Stimulated activated CD8-positive, alpha-beta memory T cell treated with anti-CD3 and anti-CD28 coated beads, Interleukin-4, amount 100 ng/mL, for 48 hours (primary cell): Measurements from ENCODE around the gene FOXE1.

Experiments used
- DNase-seq: peaks from one replicate; pipeline ENCODE4 v3.0.0-alpha.2; 2020

Gene FOXE1

GRCh38 chr9:97866848-97867247 is 13.8 kb downstream of the FOXE1 start:
- DNase-seq = no peak

GRCh38 chr9:97868859-97869258 is 15.8 kb downstream of the FOXE1 start:
- DNase-seq = no peak

- no peak for DNase-seq
Measured at GRCh38 chr9:97873425-97873824, 20.4 kb downstream of the FOXE1 start.

- no peak for DNase-seq
Measured at GRCh38 chr9:97873882-97874281, 20.9 kb downstream of the FOXE1 start.

- DNase-seq = no peak
Measured at GRCh38 chr9:97874624-97875023, 21.6 kb downstream of the FOXE1 start.

GRCh38 chr9:97875111-97875510 is 22.1 kb downstream of the FOXE1 start:
- DNase-seq = no peak

- DNase-seq = no peak
Measured at GRCh38 chr9:97876061-97876460, 23.0 kb downstream of the FOXE1 start.

GRCh38 chr9:97880336-97880735 is 27.3 kb downstream of the FOXE1 start:
- DNase-seq = no peak

GRCh38 chr9:97889941-97890887 is 37.2 kb downstream of the FOXE1 start:
- peak; percentile 85 for DNase-seq

GRCh38 chr9:97891736-97892135 is 38.7 kb downstream of the FOXE1 start:
- no peak for DNase-seq

- no peak for DNase-seq
Measured at GRCh38 chr9:97892421-97892820, 39.4 kb downstream of the FOXE1 start.

GRCh38 chr9:97895211-97895610 is 42.2 kb downstream of the FOXE1 start:
- DNase-seq = no peak

GRCh38 chr9:97895695-97896332 is 42.8 kb downstream of the FOXE1 start:
- DNase-seq = no peak

GRCh38 chr9:97900103-97900737 is 47.2 kb downstream of the FOXE1 start:
- DNase-seq = no peak

- no peak for DNase-seq
Measured at GRCh38 chr9:97900738-97901565, 47.9 kb downstream of the FOXE1 start.

- no peak for DNase-seq
Measured at GRCh38 chr9:97903177-97903576, 50.2 kb downstream of the FOXE1 start.

GRCh38 chr9:97904725-97905124 is 51.7 kb downstream of the FOXE1 start:
- DNase-seq = peak; percentile 53

- no peak for DNase-seq
Measured at GRCh38 chr9:97905228-97905627, 52.2 kb downstream of the FOXE1 start.
